AG10803 (cell line): ENCODE measurements around the gene RUVBL1.

Source experiments
- DNase-seq: peaks from one replicate; pipeline ENCODE4 v3.0.0; 2010; ENCODE audit warnings: low read depth
- H3K4me3 ChIP-seq: 2 replicates; pipeline ENCODE4 v1.5.1; 2011; ENCODE audit warnings: mild to moderate bottlenecking, low read length, control low read depth
- CTCF ChIP-seq: conservative IDR thresholded peaks from 2 replicates; pipeline ENCODE4 v1.5.1; 2011; ENCODE audit warnings: mild to moderate bottlenecking, low read length, control low read depth, inconsistent platforms

RUVBL1 gene

GRCh38 chr3:128123538-128124368, at the start of gene RUVBL1:
Gene RUVBL1, minus strand, starts transcription at chr3:128123812. Its CDS starts 88 bp downstream, at chr3:128123724.
- peak; percentile 97 for DNase-seq
- no peak for TF ChIP-seq CTCF
- peak within 1 kb of the TSS; percentile 97 for H3K4me3 ChIP-seq

- TF ChIP-seq CTCF = no peak
- H3K4me3 ChIP-seq = no peak overlapping the region
- no peak for DNase-seq
Observed at GRCh38 chr3:128173200-128173599, 49.6 kb upstream of the RUVBL1 start.

- peak; percentile 99 for TF ChIP-seq CTCF
- no peak overlapping the region for H3K4me3 ChIP-seq
- DNase-seq = peak; percentile 84
Observed at GRCh38 chr3:128170866-128171516, 47.4 kb upstream of the RUVBL1 start.

- DNase-seq = no peak
- TF ChIP-seq CTCF = no peak
- H3K4me3 ChIP-seq = no peak overlapping the region
Observed at GRCh38 chr3:128168836-128169235, 45.2 kb upstream of the RUVBL1 start.

- TF ChIP-seq CTCF = no peak
- DNase-seq = peak; percentile 18
- H3K4me3 ChIP-seq = no peak overlapping the region
Observed at GRCh38 chr3:128167973-128168674, 44.5 kb upstream of the RUVBL1 start.

GRCh38 chr3:128167646-128167972, 44.0 kb upstream of the RUVBL1 start:
- no peak for DNase-seq
- TF ChIP-seq CTCF = no peak
- H3K4me3 ChIP-seq = no peak overlapping the region
